HepG2 (cell line): ENCODE measurements around the gene MPP3. TPM values are rescaled to one million over a fixed set of nuclear protein-coding genes. Genes with fewer than 3 reads are reported as not detected.
"Not testable (repeated sequence)": the region's sequence is repeated elsewhere in the genome, so short reads cannot be mapped to it uniquely, and the experiment has no call there.

Experiments
- ATAC-seq: fragments of 200-7000 bp; cut with Tn5 transposase; 3 replicates; pipeline ENCODE4 v1.9.1; 2020; ENCODE audit warnings: mild to moderate bottlenecking, moderate library complexity
- BruUV-seq: library from RNA; stranded (reverse); fragments of 400-500 nt; replicated peaks from 2 replicates; lab custom pipeline; 2021; lab: Mats Ljungman, UMichigan
- CTCF ChIA-PET: fragments of 300-600 bp; formaldehyde crosslinking; extraction: SDS; loops from one replicate; lab custom pipeline; 2021; ENCODE audit warnings: low total read pairs, inconsistent platforms, low intra/inter-chr PET ratio; lab: Yijun Ruan, JAX
- POLR2A ChIA-PET: fragments of 350-600 bp; sonication (Branson Sonifier 250); formaldehyde crosslinking; loops from one replicate; lab custom pipeline; 2020; ENCODE audit warnings: antibody characterized with exemption, inconsistent platforms; lab: Yijun Ruan, JAX
- DNase-seq: peaks from one replicate; pipeline ENCODE4 v3.0.0-alpha.2; 2015; ENCODE audit warnings: low spot score
- FAIRE-seq: peaks from 3 replicates; lab custom pipeline; 2011; peaks lifted over from hg19 to GRCh38; lab: Jason Lieb, UNC
- H2AFZ ChIP-seq: one replicate; pipeline ENCODE4 v1.6.1; 2011; ENCODE audit warnings: low read length, inconsistent platforms
- H3K27ac ChIP-seq: fragments of 300-600 bp; 3 replicates; pipeline ENCODE4 v1.8.0; 2011; ENCODE audit warnings: mixed run types, mild to moderate bottlenecking, mixed read lengths, low read length, inconsistent platforms; ENCODE audit not compliant: insufficient read depth; ENCODE audit errors: extremely low read length
- H3K27me3 ChIP-seq, 2 experiments: fragments of 200-600 bp in 1 of 2; 2 replicates in 1 of 2; 3 replicates in 1 of 2; pipeline versions ENCODE4 v1.6.0 to v1.8.0; 2011; ENCODE audit warnings: low read length in 2 of 2, mild to moderate bottlenecking in 2 of 2, moderate library complexity in 2 of 2, inconsistent platforms in 1 of 2; ENCODE audit not compliant: insufficient read depth in 2 of 2, control insufficient read depth in 1 of 2
- H3K36me3 ChIP-seq, 2 experiments: fragments of 200-600 bp in 1 of 2; replicated peaks in 1 of 2; 2 replicates in 1 of 2; 3 replicates in 1 of 2; pipeline versions ENCODE4 v1.5.1 to v1.8.0; 2011; ENCODE audit warnings: low read length in 2 of 2, inconsistent platforms in 1 of 2; ENCODE audit not compliant: insufficient read depth in 2 of 2, control insufficient read depth in 1 of 2
- H3K4me1 ChIP-seq: 2 replicates; pipeline ENCODE4 v1.5.1; 2012; ENCODE audit warnings: low read length, inconsistent platforms; ENCODE audit not compliant: insufficient read depth
- H3K4me2 ChIP-seq: 2 replicates; pipeline ENCODE4 v1.6.0; 2011; ENCODE audit warnings: low read depth, low read length, inconsistent platforms
- H3K4me3 ChIP-seq, 3 experiments: fragments of 200-600 bp in 1 of 3; sonication (generic), shearing (Covaris generic) in 1 of 3; replicated peaks in 1 of 3; 2 replicates each; pipeline ENCODE4 v1.5.1; 2011 to 2016; ENCODE audit warnings: low read length in 3 of 3, inconsistent platforms in 2 of 3, low read depth in 2 of 3, mild to moderate bottlenecking in 2 of 3, control low read depth in 1 of 3, mixed read lengths in 1 of 3; ENCODE audit not compliant: insufficient read depth in 1 of 3
- H3K79me2 ChIP-seq: one replicate; pipeline ENCODE4 v1.6.1; 2011; ENCODE audit warnings: low read length, inconsistent platforms; ENCODE audit not compliant: insufficient read depth
- H3K9ac ChIP-seq: 2 replicates; pipeline ENCODE4 v1.6.0; 2011; ENCODE audit warnings: mild to moderate bottlenecking, low read depth, low read length, inconsistent platforms; ENCODE audit not compliant: insufficient read depth
- H3K9me3 ChIP-seq: 2 replicates; pipeline ENCODE4 v1.5.1; 2012; ENCODE audit warnings: mild to moderate bottlenecking, low read length
- H4K20me1 ChIP-seq: 2 replicates; pipeline ENCODE4 v1.6.0; 2011; ENCODE audit warnings: inconsistent platforms, mild to moderate bottlenecking, low read length, moderate library complexity; ENCODE audit not compliant: insufficient read depth
- JUN ChIP-seq: sonication (generic); formaldehyde crosslinking; IDR thresholded peaks from 2 replicates; pipeline ENCODE4 v1.4.0; 2020; ENCODE audit warnings: mild to moderate bottlenecking, missing genetic modification reagents
- MXD3 ChIP-seq: IDR thresholded peaks from 2 replicates; pipeline ENCODE4 v1.6.1; 2016; ENCODE audit warnings: mild to moderate bottlenecking, missing biosample characterization, missing genetic modification reagents
- ZBTB43 ChIP-seq: sonication (generic); formaldehyde crosslinking; conservative IDR thresholded peaks from 2 replicates; pipeline ENCODE4 v1.4.0; 2020; ENCODE audit warnings: missing genetic modification reagents
- ZNF691 ChIP-seq: sonication (generic); formaldehyde crosslinking; IDR thresholded peaks from 2 replicates; pipeline ENCODE4 v1.4.0; 2020; ENCODE audit warnings: missing genetic modification reagents, low read depth, mild to moderate bottlenecking, borderline replicate concordance
- WGBS: methylation state at CpG from one replicate; pipeline ENCODE4 v1.1.6; 2017; ENCODE audit warnings: low lambda C conversion rate; 5-methylcytosine and 5-hydroxymethylcytosine counted together
- in situ Hi-C: cut with HindIII; loops from 2 replicates; pipeline ENCODE4 v1.10.0; 2017; ENCODE audit warnings: low pct_unique_long_range_greater_than_20kb; ENCODE audit not compliant: extremely low pct_ligation_motif_present
- intact Hi-C: fragments of 100-400 bp; cut with micrococcal nuclease; formaldehyde crosslinking; loops from one replicate; pipeline ENCODE4 v1.10.0; 2022; ENCODE audit not compliant: unreplicated experiment
- polyA plus RNA-seq, 8 experiments: library from polyadenylated mRNA; depleted of rRNA in 3 of 8; stranded (reverse) in 7 of 8; unstranded in 1 of 8; fragments of >200 nt; fragmentation: Illumina TruSeq in 4 of 8; extraction: Trizol in 4 of 8; gene quantifications; 2 replicates each; pipeline versions ENCODE4 v1.2.1 to v1.2.3, GENCODE V29; 2011 to 2016; ENCODE audit warnings: low read depth in 4 of 8, missing spikeins in 1 of 8, mixed read lengths in 1 of 8; ENCODE audit not compliant: insufficient read depth in 1 of 8
- total RNA-seq, 5 experiments: library from RNA; depleted of rRNA; stranded (reverse); fragments of >200 nt; fragmentation: Illumina TruSeq; extraction: Trizol; gene quantifications; 2 replicates each; pipeline ENCODE4 v1.2.3, GENCODE V29; 2016; ENCODE audit warnings: low read depth in 1 of 5

MPP3 gene
- total and polyA plus RNA-seq, 2 of the 13 experiments (the other 11 are each of a cell fraction or from before 2014, with no cell fraction given) = 0.91 to 1.8 TPM

- FAIRE-seq (no peak), DNase-seq (no peak), ATAC-seq (no peak)
- POLR2A ChIA-PET = no interaction called here
- Histone ChIP-seq H3K27me3 (peaks cover 4 to 26% of the 10 kb centered on the region in 2 experiments; a peak in 4 of 5 replicates), H3K9me3 (no peaks in the 10 kb centered on the region), H3K4me3 (no peak overlapping the region), H3K9ac (no peak overlapping the region), H3K4me2 (no peak overlapping the region), H3K36me3 (no peaks in the 10 kb centered on the region), H4K20me1 (no peaks in the 10 kb centered on the region), H2AFZ (no peak overlapping the region), H3K79me2 (no peaks in the 10 kb centered on the region), H3K27ac (no peak overlapping the region), H3K4me1 (peaks cover 26% of the 10 kb centered on the region)
- TF ChIP-seq ZBTB43 (CRISPR knock-in tag) = no peak
- no peak for TF ChIP-seq JUN
- TF ChIP-seq MXD3 (CRISPR knock-in tag) = no peak
- no peak for TF ChIP-seq ZNF691 (CRISPR knock-in tag)
- in situ Hi-C loops = no loop called here
- CTCF ChIA-PET = no interaction called here
- WGBS = 8% methylated on average over 7 of the region's 7 CpGs
- intact Hi-C loops = no loop called here
- BruUV-seq = no TSS peak
Observed at GRCh38 chr17:43842975-43843325, 10.0 kb upstream of the MPP3 start.

GRCh38 chr17:43842091-43842974, 9.4 kb upstream of the MPP3 start:
- H3K4me3 ChIP-seq, BruUV-seq, H3K36me3 ChIP-seq, H3K79me2 ChIP-seq, in situ Hi-C loops, H3K4me2 ChIP-seq, CTCF ChIA-PET, ATAC-seq, FAIRE-seq, H3K27ac ChIP-seq, DNase-seq, H3K9me3 ChIP-seq, H2AFZ ChIP-seq, H4K20me1 ChIP-seq, H3K9ac ChIP-seq, intact Hi-C loops: not testable (repeated sequence)
- POLR2A ChIA-PET = interaction anchor here (0.7 kb wide), 1 partner anchor 135 kb away, joined by 7 read pairs; no protein-coding TSS in a partner anchor
- 27% methylated on average over 54 of the region's 54 CpGs for WGBS
- peaks cover 26% of the 10 kb centered on the region for H3K4me1 ChIP-seq
- peaks cover 4 to 23% of the 10 kb centered on the region in 2 experiments; a peak in 4 of 5 replicates for H3K27me3 ChIP-seq
